ENCODE measurements around the gene ATP6V1G3. TPM values are rescaled to one million over a fixed set of nuclear protein-coding genes. Genes with fewer than 3 reads are reported as not detected.
"Not testable (repeated sequence)": the region's sequence is repeated elsewhere in the genome, so short reads cannot be mapped to it uniquely, and the experiment has no call there.

ATP6V1G3 gene
- polyA plus RNA-seq, 1 donor from 2014 or later = not detected

DNA sequence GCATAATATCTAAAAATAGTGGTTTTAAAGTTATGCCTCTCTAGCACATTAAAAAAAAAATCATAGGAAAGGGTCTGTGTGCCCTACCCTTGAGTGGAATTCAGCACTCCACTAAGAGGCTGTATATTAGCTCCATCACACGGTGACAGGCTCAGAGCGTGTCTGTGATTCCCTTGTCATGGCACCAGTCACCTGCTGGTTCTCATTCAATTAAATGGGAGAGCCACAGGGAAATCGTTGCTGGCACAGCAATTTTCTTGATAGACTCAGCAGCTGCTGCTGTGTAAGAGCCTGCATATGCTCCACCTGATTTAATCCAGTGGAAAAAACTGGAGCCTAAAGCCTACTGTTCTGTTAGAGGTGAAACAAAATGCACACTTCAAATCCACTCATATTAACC lies 9.5 kb downstream of the ATP6V1G3 start:
- no peak overlapping the region for H3K27ac Mint-ChIP-seq
- no peak overlapping the region for H3K4me3 Mint-ChIP-seq
- H3K36me3 Mint-ChIP-seq = peaks cover 1% of the 10 kb centered on the region
- peaks cover 22 to 33% (median 29%) of the 10 kb centered on the region in 3 donors for H3K4me1 Mint-ChIP-seq
- H3K27me3 Mint-ChIP-seq = no peaks in the 10 kb centered on the region
- no peaks in the 10 kb centered on the region for H3K9me3 Mint-ChIP-seq

DNA sequence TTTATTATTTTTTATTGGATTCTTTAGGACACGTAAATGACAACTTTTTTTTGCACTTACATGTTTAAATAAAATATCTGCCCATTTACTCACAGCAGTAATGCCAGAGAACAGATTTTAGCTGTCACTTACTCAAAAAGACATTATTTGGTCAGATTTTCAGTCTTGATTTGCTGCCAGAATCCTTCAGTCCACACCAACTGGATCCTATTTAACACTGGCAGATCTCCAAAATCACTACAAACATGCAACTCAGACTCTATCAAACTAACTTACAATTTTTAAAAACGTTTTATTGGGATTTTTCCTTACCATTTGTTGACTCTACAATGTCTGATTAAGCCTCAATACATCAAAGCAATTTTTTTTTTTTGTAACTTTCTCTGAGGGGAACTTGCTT lies 11.1 kb downstream of the ATP6V1G3 start:
- no peaks in the 10 kb centered on the region for H3K9me3 Mint-ChIP-seq
- no peak overlapping the region for H3K27ac Mint-ChIP-seq
- peaks cover 15 to 19% (median 17%) of the 10 kb centered on the region in 3 donors for H3K4me1 Mint-ChIP-seq
- H3K36me3 Mint-ChIP-seq = peaks cover 1% of the 10 kb centered on the region
- H3K4me3 Mint-ChIP-seq = no peak overlapping the region
- H3K27me3 Mint-ChIP-seq = no peaks in the 10 kb centered on the region

DNA sequence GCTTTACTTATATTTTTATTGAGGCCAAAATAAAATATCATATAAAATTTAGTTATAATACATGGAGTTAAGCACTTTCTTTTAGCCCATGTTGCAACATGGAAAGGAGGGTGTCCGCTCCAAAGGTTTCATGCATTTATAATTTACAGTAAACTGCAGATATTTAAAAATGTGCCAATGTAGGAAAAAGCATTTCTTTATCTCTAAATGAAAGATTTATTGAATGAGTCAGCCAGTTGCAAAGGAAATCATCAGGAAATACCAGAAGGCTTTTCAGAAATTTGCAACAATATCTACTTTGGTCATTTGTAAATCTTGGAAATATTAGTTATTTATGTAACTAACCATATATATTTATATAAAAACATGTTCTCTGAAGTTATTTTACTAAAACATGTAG lies 12.1 kb downstream of the ATP6V1G3 start:
- H3K9me3 Mint-ChIP-seq = no peaks in the 10 kb centered on the region
- no peaks in the 10 kb centered on the region for H3K27me3 Mint-ChIP-seq
- peaks cover 1% of the 10 kb centered on the region for H3K36me3 Mint-ChIP-seq
- peaks cover 10 to 12% (median 12%) of the 10 kb centered on the region in 3 donors for H3K4me1 Mint-ChIP-seq
- no peak overlapping the region for H3K27ac Mint-ChIP-seq
- no peak overlapping the region for H3K4me3 Mint-ChIP-seq

DNA sequence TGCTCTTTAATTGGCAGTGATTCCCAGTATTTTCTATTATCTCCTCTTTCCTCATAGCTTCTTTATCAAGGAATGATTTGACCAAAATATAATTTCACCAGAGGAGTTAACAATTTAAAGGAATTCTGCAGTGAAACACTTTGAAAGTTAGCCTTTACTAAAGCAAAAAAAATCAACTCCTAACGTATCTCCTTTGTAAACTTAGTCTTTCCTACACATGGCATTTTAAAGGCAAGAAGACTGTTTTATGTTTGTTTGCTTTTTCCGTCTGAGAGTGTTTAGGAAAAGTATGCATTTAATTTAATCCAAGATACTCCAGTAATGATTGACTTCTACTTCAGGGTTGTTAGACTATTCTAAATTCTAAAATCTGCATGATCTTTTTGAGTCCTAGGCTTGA lies 15.9 kb downstream of the ATP6V1G3 start:
- Mint-ChIP-seq H3K9me3 (no peaks in the 10 kb centered on the region), H3K36me3 (no peaks in the 10 kb centered on the region), H3K4me3 (no peak overlapping the region), H3K27me3 (no peaks in the 10 kb centered on the region), H3K27ac (peak overlapping the region in 1 of 3 donors; percentile 84), H3K4me1 (peaks cover 22 to 28% (median 22%) of the 10 kb centered on the region in 3 donors)

- peaks cover 26 to 32% (median 27%) of the 10 kb centered on the region in 3 donors for H3K4me1 Mint-ChIP-seq
- H3K27me3 Mint-ChIP-seq, H3K36me3 Mint-ChIP-seq, H3K9me3 Mint-ChIP-seq: not testable (repeated sequence)
- H3K4me3 Mint-ChIP-seq = peak overlapping the region in 1 of 4 donors; percentile 56
- H3K27ac Mint-ChIP-seq = peak overlapping the region in 1 of 3 donors; percentile 84
Measured at GRCh38 chr1:198524127-198524526, 16.4 kb downstream of the ATP6V1G3 start.

GRCh38 chr1:198523182-198523950 lies 17.1 kb downstream of the ATP6V1G3 start:
- no peaks in the 10 kb centered on the region for H3K9me3 Mint-ChIP-seq
- H3K27me3 Mint-ChIP-seq = no peaks in the 10 kb centered on the region
- peaks cover 30 to 40% (median 31%) of the 10 kb centered on the region in 3 donors for H3K4me1 Mint-ChIP-seq
- H3K4me3 Mint-ChIP-seq = peak overlapping the region; percentile 39 to 89 (median 70)
- peak overlapping the region in 2 of 3 donors; percentile 64 to 81 for H3K27ac Mint-ChIP-seq
- no peaks in the 10 kb centered on the region for H3K36me3 Mint-ChIP-seq

- peaks cover 30 to 45% (median 33%) of the 10 kb centered on the region in 3 donors for H3K4me1 Mint-ChIP-seq
- H3K27ac Mint-ChIP-seq = peak overlapping the region in 1 of 3 donors; percentile 32
- H3K4me3 Mint-ChIP-seq = peak overlapping the region; percentile 71 to 90 (median 84)
- no peaks in the 10 kb centered on the region for H3K9me3 Mint-ChIP-seq
- no peaks in the 10 kb centered on the region for H3K36me3 Mint-ChIP-seq
- H3K27me3 Mint-ChIP-seq = no peaks in the 10 kb centered on the region
Measured at GRCh38 chr1:198520524-198521254, 19.8 kb downstream of the ATP6V1G3 start.

GRCh38 chr1:198519639-198520501 lies 20.6 kb downstream of the ATP6V1G3 start:
- H3K4me1 Mint-ChIP-seq = peaks cover 35 to 47% (median 36%) of the 10 kb centered on the region in 3 donors
- H3K4me3 Mint-ChIP-seq = peak overlapping the region; percentile 71 to 90 (median 84)

DNA sequence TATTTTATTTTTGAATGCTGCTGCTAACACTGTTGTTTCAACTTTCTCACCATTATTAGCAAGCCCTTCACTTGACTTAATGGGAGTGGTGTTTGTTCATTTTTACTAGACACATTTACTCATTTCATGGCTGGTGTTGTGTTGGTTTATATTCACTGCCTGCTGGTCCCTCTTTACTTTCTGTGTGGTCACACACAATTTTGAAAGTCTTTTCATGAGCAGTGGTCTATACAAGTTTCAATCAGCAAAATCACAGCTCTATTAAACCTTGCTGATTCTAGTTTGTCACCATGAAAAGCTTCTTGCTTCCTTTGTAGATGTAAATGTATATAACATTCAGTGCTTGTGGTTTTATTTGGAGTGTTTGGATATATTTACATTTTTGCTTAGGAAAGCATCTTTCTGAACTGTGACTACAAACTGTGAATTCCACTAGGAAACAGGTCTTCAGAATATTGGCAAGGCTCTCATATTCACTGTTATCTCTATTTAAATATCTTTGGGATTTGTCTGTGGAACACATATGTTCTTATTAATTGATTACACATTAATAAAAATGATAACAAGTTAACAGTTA lies 22.8 kb downstream of the ATP6V1G3 start:
- Mint-ChIP-seq H3K4me3 (no peak overlapping the region), H3K27me3 (no peaks in the 10 kb centered on the region), H3K9me3 (no peaks in the 10 kb centered on the region), H3K36me3 (peaks cover 2% of the 10 kb centered on the region), H3K27ac (no peak overlapping the region), H3K4me1 (peaks cover 24 to 35% (median 32%) of the 10 kb centered on the region in 3 donors)

More at GRCh38 chr1:198519639-198520501, 20.6 kb downstream of the ATP6V1G3 start:
- Mint-ChIP-seq H3K36me3 (peaks cover 2% of the 10 kb centered on the region), H3K27ac (peak overlapping the region; percentile 1 to 87 (median 4)), H3K9me3 (no peaks in the 10 kb centered on the region), H3K27me3 (no peaks in the 10 kb centered on the region)

- Mint-ChIP-seq H3K9me3 (peaks cover 0 to 8% (median 3%) of the 10 kb centered on the region in 3 donors), H3K27ac (no peak overlapping the region), H3K4me3 (no peak overlapping the region), H3K4me1 (peaks cover 10 to 26% (median 16%) of the 10 kb centered on the region in 3 donors), H3K36me3 (no peaks in the 10 kb centered on the region), H3K27me3 (no peaks in the 10 kb centered on the region)
Measured at GRCh38 chr1:198500096-198500495, 40.4 kb downstream of the ATP6V1G3 start.

GRCh38 chr1:198499588-198499987 lies 40.9 kb downstream of the ATP6V1G3 start:
- Mint-ChIP-seq H3K4me3 (no peak overlapping the region), H3K9me3 (peaks cover 0 to 8% (median 3%) of the 10 kb centered on the region in 3 donors), H3K27ac (no peak overlapping the region), H3K36me3 (no peaks in the 10 kb centered on the region), H3K4me1 (peaks cover 10 to 27% (median 16%) of the 10 kb centered on the region in 3 donors), H3K27me3 (no peaks in the 10 kb centered on the region)

DNA sequence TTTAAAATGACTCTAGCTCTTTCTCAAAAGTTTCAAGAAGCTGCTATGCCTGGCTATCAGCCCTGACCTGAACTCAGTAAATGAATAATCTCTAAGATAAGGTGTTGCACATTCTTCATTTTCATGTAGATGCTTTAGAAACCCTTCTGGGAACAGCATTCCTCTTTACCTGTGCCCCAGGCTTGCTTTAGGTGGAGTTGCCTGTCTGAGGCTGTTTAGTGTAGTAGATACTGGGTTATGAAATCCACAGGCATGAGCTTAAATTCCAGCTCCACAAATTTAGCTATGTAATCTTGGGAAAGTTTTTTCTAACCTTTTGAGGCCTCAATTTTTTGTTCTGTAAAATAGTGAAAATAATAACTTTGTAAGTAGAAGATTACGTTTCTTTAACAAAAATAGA lies 41.6 kb downstream of the ATP6V1G3 start:
- H3K9me3 Mint-ChIP-seq = peaks cover 0 to 8% (median 3%) of the 10 kb centered on the region in 3 donors
- H3K4me3 Mint-ChIP-seq = no peak overlapping the region
- no peaks in the 10 kb centered on the region for H3K36me3 Mint-ChIP-seq
- peaks cover 10 to 27% (median 16%) of the 10 kb centered on the region in 3 donors for H3K4me1 Mint-ChIP-seq
- H3K27ac Mint-ChIP-seq = no peak overlapping the region
- H3K27me3 Mint-ChIP-seq = no peaks in the 10 kb centered on the region

DNA sequence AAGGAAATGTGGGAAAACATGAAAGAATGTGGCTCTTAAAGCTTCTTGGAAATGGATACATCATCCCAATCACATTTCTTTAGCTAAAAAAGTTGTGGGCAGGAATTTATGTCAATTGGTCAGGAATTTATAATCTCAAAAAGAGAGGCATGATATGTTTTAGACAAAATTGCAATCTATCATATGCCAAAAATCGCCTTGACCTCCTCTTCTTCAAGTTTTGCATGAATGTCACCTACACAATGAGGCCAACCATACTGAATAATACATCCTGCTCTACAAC lies 42.4 kb downstream of the ATP6V1G3 start:
- Mint-ChIP-seq H3K27ac (no peak overlapping the region), H3K4me3 (no peak overlapping the region), H3K36me3 (no peaks in the 10 kb centered on the region), H3K9me3 (peaks cover 0 to 8% (median 3%) of the 10 kb centered on the region in 3 donors), H3K27me3 (no peaks in the 10 kb centered on the region), H3K4me1 (peaks cover 10 to 27% (median 16%) of the 10 kb centered on the region in 3 donors)

DNA sequence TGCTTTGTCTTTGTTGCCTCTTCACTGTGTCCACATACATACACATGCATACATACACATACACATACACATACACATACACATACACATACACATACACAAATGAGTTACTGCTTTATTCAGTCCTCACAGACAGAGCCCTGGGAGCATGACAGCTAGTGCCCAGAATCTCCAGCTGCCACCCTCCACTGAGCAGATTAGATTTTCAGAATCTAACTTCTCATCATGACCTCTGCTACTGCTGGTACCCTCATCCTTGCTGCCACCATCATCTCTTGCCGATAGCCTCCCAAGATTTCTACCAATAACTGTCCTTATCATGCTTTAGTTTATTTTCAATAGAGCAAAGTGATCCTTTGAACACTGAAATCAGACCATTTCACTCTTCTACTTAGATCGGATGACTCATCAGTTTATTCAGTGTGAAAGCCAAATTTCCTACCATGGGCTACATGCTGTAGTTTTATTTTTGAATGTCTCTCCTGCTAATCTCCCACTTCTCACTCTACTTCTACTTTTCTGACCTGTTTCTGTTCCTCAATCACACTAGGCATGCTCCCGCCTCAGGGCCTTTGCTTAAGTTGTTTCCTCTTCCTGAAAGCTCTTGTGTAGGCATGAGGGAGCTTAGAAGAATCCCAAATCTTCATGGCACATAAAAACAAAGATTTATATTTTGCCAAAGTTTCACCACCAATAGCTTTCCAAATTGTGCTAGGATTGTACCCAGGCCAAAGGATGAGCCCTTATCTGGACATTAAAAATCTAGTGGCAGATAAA lies 43.0 kb downstream of the ATP6V1G3 start:
- no peak overlapping the region for H3K4me3 Mint-ChIP-seq
- H3K9me3 Mint-ChIP-seq = peaks cover 0 to 8% (median 3%) of the 10 kb centered on the region in 3 donors
- H3K36me3 Mint-ChIP-seq = no peaks in the 10 kb centered on the region
- no peaks in the 10 kb centered on the region for H3K27me3 Mint-ChIP-seq
- peaks cover 10 to 27% (median 16%) of the 10 kb centered on the region in 3 donors for H3K4me1 Mint-ChIP-seq
- H3K27ac Mint-ChIP-seq = no peak overlapping the region

Measured in IgD-negative memory B cell (primary cell).